ENCODE results near the gene SLC17A9.

DNA sequence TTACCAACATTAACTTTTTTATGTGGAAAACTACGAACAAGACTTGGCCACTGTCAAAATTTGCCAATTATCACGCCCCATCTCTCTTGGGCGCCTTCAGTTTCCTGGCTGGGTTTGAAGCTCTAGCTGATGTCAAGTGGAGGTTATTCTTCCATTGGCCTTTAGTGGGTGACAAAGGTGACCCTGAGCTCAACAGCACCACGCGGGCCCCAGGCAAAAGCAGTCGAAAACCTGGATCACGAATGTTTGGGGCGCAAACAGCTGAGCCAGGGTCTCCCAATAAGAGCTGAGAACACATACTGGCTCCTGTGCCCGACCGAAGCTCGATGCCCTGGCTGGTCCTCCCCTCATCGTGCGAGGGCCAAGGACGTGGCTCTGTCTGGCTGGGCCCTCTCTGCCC is 26.8 kb downstream of the SLC17A9 start:
- TF ChIP-seq EZH2phosphoT487 (IDR thresholded peaks at IDR 0.05; ENCODE audit: unreplicated experiment) (no peak), EZH2 (IDR thresholded peaks at IDR 0.05; ENCODE audit: low read depth, unreplicated experiment) (no peak), POLR2AphosphoS5 (IDR thresholded peaks at IDR 0.05; ENCODE audit: low read depth) (no peak), REST (IDR thresholded peaks at IDR 0.05; ENCODE audit: unreplicated experiment) (no peak), ETS1 (IDR thresholded peaks at IDR 0.05) (no peak), CREB1 (CRISPR knock-in tag; IDR thresholded peaks at IDR 0.05; ENCODE audit: low read depth) (no peak), ZNF114 (CRISPR knock-in tag; IDR thresholded peaks at IDR 0.05) (no peak), JUNB (IDR thresholded peaks at IDR 0.05; ENCODE audit: unreplicated experiment) (no peak)
- TF ChIP-seq, protein P1, sequence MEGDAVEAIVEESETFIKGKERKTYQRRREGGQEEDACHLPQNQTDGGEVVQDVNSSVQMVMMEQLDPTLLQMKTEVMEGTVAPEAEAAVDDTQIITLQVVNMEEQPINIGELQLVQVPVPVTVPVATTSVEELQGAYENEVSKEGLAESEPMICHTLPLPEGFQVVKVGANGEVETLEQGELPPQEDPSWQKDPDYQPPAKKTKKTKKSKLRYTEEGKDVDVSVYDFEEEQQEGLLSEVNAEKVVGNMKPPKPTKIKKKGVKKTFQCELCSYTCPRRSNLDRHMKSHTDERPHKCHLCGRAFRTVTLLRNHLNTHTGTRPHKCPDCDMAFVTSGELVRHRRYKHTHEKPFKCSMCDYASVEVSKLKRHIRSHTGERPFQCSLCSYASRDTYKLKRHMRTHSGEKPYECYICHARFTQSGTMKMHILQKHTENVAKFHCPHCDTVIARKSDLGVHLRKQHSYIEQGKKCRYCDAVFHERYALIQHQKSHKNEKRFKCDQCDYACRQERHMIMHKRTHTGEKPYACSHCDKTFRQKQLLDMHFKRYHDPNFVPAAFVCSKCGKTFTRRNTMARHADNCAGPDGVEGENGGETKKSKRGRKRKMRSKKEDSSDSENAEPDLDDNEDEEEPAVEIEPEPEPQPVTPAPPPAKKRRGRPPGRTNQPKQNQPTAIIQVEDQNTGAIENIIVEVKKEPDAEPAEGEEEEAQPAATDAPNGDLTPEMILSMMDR (conservative IDR thresholded peaks at IDR 0.05; ENCODE audit: low read depth in 2 of 2), result peak; percentile 10 to 11; a peak in 1 of 4 replicates
